ENCODE results near the gene TSPAN4.

Gene TSPAN4

DNA sequence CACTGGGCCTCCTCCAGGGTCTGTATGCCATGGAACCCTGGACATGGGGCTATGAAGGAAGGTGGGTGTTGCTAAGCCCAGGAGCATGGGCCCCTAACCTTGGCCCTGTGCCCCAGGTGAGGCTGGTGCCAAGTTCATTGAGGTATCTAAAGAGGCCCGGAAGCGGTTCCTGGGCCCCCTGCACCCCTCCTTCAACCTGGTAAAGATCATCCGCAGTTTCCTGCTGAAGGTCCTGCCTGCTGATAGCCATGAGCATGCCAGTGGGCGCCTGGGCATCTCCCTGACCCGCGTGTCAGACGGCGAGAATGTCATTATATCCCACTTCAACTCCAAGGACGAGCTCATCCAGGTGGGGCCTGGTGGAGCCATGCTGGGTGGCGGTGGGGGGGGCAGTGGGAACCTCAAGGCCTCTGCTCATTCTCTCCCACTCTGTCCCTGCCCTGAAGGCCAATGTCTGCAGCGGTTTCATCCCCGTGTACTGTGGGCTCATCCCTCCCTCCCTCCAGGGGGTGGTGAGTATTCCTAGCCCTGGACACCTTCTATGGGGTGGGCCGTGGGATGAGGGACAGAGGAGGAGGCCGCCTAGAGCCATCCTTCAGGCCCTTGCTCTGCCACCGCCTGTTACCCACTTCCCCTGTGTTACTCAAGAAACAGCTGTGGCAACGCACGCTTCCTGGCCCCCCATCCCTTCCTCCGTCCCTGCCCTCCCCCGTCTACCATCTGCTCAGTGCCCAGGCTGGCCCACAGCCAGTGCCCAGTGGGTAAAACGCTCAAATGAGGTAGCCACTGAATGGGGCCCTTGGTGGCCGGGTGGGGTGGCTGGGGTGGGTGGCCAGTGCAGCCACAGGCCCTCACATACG, 20.9 kb upstream of the TSPAN4 start:
- Histone ChIP-seq H3K4me3 (ENCODE audit: low read depth, low read length) (no peak overlapping the region), H3K9me3 (no peaks in the 10 kb centered on the region), H3K36me3 (no peaks in the 10 kb centered on the region), H3K27me3 (peaks cover 5% of the 10 kb centered on the region), H3K4me1 (no peaks in the 10 kb centered on the region)
- TF ChIP-seq, protein P1, sequence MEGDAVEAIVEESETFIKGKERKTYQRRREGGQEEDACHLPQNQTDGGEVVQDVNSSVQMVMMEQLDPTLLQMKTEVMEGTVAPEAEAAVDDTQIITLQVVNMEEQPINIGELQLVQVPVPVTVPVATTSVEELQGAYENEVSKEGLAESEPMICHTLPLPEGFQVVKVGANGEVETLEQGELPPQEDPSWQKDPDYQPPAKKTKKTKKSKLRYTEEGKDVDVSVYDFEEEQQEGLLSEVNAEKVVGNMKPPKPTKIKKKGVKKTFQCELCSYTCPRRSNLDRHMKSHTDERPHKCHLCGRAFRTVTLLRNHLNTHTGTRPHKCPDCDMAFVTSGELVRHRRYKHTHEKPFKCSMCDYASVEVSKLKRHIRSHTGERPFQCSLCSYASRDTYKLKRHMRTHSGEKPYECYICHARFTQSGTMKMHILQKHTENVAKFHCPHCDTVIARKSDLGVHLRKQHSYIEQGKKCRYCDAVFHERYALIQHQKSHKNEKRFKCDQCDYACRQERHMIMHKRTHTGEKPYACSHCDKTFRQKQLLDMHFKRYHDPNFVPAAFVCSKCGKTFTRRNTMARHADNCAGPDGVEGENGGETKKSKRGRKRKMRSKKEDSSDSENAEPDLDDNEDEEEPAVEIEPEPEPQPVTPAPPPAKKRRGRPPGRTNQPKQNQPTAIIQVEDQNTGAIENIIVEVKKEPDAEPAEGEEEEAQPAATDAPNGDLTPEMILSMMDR (IDR thresholded peaks at IDR 0.05; ENCODE audit: low read depth, low read length) = no peak
- DNase-seq = no peak

DNA sequence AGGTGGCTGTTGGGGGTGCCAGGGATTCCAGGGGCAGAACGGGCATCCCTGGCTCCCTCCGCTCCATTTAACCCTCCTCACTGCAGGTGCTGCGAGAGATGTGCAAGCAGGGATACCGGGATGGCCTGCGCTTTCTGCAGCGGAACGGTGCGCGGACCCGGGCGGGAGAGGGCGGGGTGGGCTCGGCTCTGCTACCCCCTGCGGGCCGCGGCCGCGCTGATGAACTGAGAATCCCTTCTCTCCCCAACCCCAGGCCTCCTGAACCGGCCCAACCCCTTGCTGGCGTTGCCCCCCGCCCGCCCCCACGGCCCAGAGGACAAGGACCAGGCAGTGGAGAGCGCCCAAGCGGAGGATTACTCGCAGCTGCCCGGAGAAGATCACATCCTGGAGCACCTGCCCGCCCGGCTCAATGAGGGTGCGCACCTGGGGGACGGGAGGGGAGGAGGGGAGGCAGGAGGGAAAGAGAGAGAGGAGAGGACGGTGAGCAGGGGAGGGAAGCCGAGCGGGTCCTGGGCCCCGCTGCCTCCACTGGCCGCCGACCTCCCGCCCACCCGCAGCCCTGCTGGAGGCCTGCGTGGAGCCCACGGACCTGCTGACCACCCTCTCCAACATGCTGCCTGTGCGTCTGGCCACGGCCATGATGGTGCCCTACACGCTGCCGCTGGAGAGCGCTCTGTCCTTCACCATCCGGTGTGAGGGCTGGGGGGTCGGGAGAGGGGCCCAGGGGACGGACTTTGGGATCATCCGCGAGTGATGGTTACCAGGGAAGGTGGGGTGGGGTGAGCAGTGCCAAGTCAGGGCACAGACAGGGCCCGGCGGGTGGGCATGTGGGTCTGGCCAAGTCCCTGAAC, 19.0 kb upstream of the TSPAN4 start:
- DNase-seq = no peak
- TF ChIP-seq, protein P1 (IDR thresholded peaks at IDR 0.05; ENCODE audit: low read depth, low read length) = no peak
- peaks cover 15% of the 10 kb centered on the region for H3K27me3 ChIP-seq
- H3K4me3 ChIP-seq (ENCODE audit: low read depth, low read length) = no peak overlapping the region
- H3K9me3 ChIP-seq = no peaks in the 10 kb centered on the region
- H3K36me3 ChIP-seq = no peaks in the 10 kb centered on the region
- H3K4me1 ChIP-seq = no peaks in the 10 kb centered on the region

DNA sequence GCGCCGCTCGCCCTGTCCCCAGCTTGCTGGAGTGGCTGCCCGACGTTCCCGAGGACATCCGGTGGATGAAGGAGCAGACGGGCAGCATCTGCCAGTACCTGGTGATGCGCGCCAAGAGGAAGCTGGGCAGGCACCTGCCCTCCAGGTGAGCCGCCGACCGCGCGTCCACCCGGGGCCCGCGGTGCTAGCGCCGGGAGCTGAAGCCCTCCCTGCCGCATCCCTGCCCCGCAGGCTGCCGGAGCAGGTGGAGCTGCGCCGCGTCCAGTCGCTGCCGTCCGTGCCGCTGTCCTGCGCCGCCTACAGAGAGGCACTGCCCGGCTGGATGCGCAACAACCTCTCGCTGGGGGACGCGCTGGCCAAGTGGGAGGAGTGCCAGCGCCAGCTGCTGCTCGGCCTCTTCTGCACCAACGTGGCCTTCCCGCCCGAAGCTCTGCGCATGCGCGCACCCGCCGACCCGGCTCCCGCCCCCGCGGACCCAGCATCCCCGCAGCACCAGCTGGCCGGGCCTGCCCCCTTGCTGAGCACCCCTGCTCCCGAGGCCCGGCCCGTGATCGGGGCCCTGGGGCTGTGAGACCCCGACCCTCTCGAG, 18.3 kb upstream of the TSPAN4 start:
- H3K4me1 ChIP-seq = no peaks in the 10 kb centered on the region
- no peak for DNase-seq

DNA sequence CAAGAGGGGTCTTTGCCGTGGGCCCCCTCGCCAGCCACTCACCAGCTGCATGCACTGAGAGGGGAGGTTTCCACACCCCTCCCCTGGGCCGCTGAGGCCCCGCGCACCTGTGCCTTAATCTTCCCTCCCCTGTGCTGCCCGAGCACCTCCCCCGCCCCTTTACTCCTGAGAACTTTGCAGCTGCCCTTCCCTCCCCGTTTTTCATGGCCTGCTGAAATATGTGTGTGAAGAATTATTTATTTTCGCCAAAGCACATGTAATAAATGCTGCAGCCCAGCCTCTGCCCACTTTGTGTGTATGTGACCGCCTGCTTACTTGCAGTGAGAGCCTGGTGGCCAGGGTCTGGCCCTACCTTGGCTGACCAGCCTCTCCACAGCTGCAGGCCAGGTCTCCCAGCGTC, 17.7 kb upstream of the TSPAN4 start:
- Histone ChIP-seq H3K4me1 (peaks cover 3% of the 10 kb centered on the region; the same call in 1 of the 2 replicates), H3K36me3 (no peaks in the 10 kb centered on the region), H3K9me3 (no peaks in the 10 kb centered on the region), H3K27me3 (peaks cover 26% of the 10 kb centered on the region), H3K4me3 (ENCODE audit: low read depth, low read length) (no peak overlapping the region)
- TF ChIP-seq, protein P1 (IDR thresholded peaks at IDR 0.05; ENCODE audit: low read depth, low read length) = no peak
- DNase-seq = no peak

More for the DNA sequence above, 18.3 kb upstream of the TSPAN4 start:
- Histone ChIP-seq H3K9me3 (no peaks in the 10 kb centered on the region), H3K4me3 (ENCODE audit: low read depth, low read length) (no peak overlapping the region), H3K27me3 (peaks cover 21% of the 10 kb centered on the region), H3K36me3 (no peaks in the 10 kb centered on the region)
- TF ChIP-seq, protein P1 (IDR thresholded peaks at IDR 0.05; ENCODE audit: low read depth, low read length) = no peak

DNA sequence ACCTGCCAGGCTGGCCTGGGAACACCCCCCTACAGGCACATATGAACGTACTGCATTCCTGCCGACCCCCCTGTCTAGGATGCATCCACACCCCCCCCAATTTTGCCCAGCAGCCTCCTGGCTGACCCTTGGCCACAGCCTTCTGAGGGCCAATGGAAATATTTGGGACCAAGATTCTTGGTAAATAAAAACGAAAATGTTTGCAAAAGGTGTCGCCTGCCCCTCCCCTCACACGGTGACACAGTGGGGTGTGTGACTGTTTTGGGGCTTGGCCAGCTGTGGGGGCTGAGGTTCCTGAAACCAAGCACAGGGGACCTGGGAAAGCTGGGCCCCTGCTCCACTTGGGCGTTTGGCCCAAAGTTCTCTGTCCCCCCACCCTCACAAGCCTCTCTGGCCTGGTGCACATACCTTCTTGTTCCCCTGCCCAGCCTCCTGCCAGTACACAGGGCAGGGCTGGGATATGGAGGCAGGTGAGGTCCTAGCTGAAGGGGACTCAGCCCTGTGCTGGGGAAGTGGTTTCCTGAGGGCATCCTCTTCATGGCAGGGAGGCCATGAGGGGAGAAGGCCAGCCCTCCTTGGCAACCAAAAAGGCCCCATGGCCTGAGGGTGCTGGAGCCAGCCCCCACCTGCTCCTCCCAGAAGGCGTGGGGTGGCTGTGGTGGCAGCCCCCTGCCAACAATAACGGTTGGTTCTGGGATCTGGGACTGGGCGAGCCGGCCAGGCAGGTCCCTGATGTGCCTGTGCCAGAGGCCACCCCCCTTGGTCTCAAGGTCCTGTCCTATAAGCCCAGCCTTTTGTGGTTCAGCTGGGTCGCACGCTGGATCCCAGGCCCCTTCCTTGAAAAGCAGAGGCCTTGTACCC, 17.1 kb upstream of the TSPAN4 start:
- H3K4me3 ChIP-seq (ENCODE audit: low read depth, low read length) = no peak overlapping the region
- TF ChIP-seq, protein P1 (IDR thresholded peaks at IDR 0.05; ENCODE audit: low read depth, low read length) = no peak
- DNase-seq = no peak
- no peaks in the 10 kb centered on the region for H3K9me3 ChIP-seq
- H3K4me1 ChIP-seq = peaks cover 4% of the 10 kb centered on the region
- H3K27me3 ChIP-seq = peaks cover 28% of the 10 kb centered on the region
- no peaks in the 10 kb centered on the region for H3K36me3 ChIP-seq

All from BE2C (cell line).